DND-41 (cell line): ENCODE results near the gene ZNF23.

ENCODE experiments used
- ATAC-seq: fragments of 200-7000 bp; cut with Tn5 transposase; 3 replicates; pipeline ENCODE4 v1.9.1; 2021; ENCODE audit warnings: low read depth; ENCODE audit not compliant: insufficient read depth
- DNase-seq: peaks from one replicate; pipeline ENCODE4 v3.0.0-alpha.2; 2020
- H2AFZ ChIP-seq: 2 replicates; pipeline ENCODE4 v1.6.0; 2012; ENCODE audit warnings: low read depth, low read length
- H3K27ac ChIP-seq: 2 replicates; pipeline ENCODE4 v1.5.1; 2012; ENCODE audit warnings: low read length, inconsistent platforms
- H3K27me3 ChIP-seq: fragments of 200-600 bp; sonication (generic); 2 replicates; pipeline ENCODE4 v1.6.0; 2012; ENCODE audit warnings: low read length, mild to moderate bottlenecking, inconsistent platforms; ENCODE audit not compliant: insufficient read depth, poor library complexity
- H3K36me3 ChIP-seq: 2 replicates; pipeline ENCODE4 v1.5.1; 2012; ENCODE audit warnings: low read length, inconsistent platforms; ENCODE audit not compliant: insufficient read depth
- H3K4me1 ChIP-seq: 2 replicates; pipeline ENCODE4 v1.5.1; 2012; ENCODE audit warnings: mild to moderate bottlenecking, low read length; ENCODE audit not compliant: insufficient read depth
- H3K4me2 ChIP-seq: 2 replicates; pipeline ENCODE4 v1.6.0; 2012; ENCODE audit warnings: mild to moderate bottlenecking, moderate library complexity, low read length, inconsistent platforms; ENCODE audit not compliant: insufficient read depth
- H3K4me3 ChIP-seq, 2 experiments: fragments of 200-600 bp in 1 of 2; shearing (Covaris generic) in 1 of 2; 2 replicates each; pipeline ENCODE4 v1.5.1; 2012 to 2016; ENCODE audit warnings: inconsistent platforms in 2 of 2, low read length in 2 of 2, mild to moderate bottlenecking in 2 of 2, low read depth in 1 of 2, moderate library complexity in 1 of 2
- H3K79me2 ChIP-seq: 2 replicates; pipeline ENCODE4 v1.6.0; 2012; ENCODE audit warnings: low read length, inconsistent platforms; ENCODE audit not compliant: insufficient read depth
- H3K9ac ChIP-seq: 2 replicates; pipeline ENCODE4 v1.6.0; 2012; ENCODE audit warnings: low read depth, mild to moderate bottlenecking, inconsistent platforms, low read length, moderate library complexity
- H3K9me3 ChIP-seq: 2 replicates; pipeline ENCODE4 v1.5.1; 2012; ENCODE audit warnings: low read length, moderate library complexity, mild to moderate bottlenecking, inconsistent platforms; ENCODE audit not compliant: insufficient read depth, severe bottlenecking
- H4K20me1 ChIP-seq: 2 replicates; pipeline ENCODE4 v1.6.0; 2012; ENCODE audit warnings: low read length; ENCODE audit not compliant: insufficient read depth
- EZH2 ChIP-seq: IDR thresholded peaks from 3 replicates; pipeline ENCODE4 v1.6.1; 2012; ENCODE audit warnings: borderline replicate concordance, low read depth, mild to moderate bottlenecking, moderate library complexity, low read length, inconsistent platforms; ENCODE audit not compliant: severe bottlenecking
- TF ChIP-seq, protein P1 (sequence below): IDR thresholded peaks from 2 replicates; pipeline ENCODE4 v1.5.1; 2012; ENCODE audit warnings: borderline replicate concordance, low read length, moderate library complexity, mild to moderate bottlenecking; ENCODE audit not compliant: poor library complexity, severe bottlenecking; ENCODE audit errors: extremely low read depth

The ZNF23 gene

DNA sequence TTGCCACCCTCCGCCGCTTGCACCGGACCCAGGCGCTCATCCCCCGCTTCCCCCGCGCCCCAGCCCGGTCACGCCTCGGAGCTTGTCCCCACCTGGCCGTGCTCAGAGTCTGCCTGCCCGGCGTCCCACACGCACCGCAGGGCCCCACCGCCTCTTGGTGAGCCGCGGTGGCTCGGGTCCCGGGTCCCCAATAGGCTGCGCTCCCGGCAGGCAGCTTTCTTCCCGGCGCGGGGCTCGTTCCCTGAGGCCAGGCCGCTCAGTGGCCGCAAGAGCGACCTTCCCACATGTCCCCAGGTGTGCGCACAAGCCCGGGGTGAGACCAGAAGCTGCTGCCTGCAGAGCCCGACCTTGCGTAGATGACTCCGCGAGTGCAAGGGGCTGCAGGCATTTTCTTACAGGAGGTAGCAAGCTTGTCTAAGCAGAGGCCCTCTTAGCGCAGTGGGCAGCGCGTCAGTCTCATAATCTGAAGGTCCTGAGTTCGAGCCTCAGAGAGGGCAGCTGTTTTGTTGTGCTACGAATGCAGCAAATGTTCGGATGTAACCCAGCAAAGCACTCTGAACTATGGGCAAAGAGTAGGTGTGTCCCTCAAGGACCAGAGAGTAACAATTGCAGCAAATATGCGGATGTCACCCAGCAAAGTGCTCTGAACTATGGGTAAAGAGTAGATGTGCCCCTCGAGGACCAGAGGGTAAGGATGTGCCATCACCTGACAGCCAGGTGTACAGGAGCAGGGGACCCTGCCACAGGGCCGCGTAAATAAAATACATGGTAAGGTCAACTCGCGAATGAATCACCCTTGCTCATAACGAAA, 35.8 kb downstream of the ZNF23 start:
- H3K4me3 ChIP-seq: no peak overlapping the region
- H3K9ac ChIP-seq: no peak overlapping the region
- TF ChIP-seq EZH2: no peak
- TF ChIP-seq, protein P1, sequence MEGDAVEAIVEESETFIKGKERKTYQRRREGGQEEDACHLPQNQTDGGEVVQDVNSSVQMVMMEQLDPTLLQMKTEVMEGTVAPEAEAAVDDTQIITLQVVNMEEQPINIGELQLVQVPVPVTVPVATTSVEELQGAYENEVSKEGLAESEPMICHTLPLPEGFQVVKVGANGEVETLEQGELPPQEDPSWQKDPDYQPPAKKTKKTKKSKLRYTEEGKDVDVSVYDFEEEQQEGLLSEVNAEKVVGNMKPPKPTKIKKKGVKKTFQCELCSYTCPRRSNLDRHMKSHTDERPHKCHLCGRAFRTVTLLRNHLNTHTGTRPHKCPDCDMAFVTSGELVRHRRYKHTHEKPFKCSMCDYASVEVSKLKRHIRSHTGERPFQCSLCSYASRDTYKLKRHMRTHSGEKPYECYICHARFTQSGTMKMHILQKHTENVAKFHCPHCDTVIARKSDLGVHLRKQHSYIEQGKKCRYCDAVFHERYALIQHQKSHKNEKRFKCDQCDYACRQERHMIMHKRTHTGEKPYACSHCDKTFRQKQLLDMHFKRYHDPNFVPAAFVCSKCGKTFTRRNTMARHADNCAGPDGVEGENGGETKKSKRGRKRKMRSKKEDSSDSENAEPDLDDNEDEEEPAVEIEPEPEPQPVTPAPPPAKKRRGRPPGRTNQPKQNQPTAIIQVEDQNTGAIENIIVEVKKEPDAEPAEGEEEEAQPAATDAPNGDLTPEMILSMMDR: no peak
- no peaks in the 10 kb centered on the region for H4K20me1 ChIP-seq
- H3K4me2 ChIP-seq: no peak overlapping the region
- H3K4me1 ChIP-seq: no peaks in the 10 kb centered on the region
- H3K36me3 ChIP-seq: no peaks in the 10 kb centered on the region
- no peak for DNase-seq
- no peaks in the 10 kb centered on the region for H3K79me2 ChIP-seq
- no peak for ATAC-seq
- H2AFZ ChIP-seq: no peak overlapping the region
- H3K9me3 ChIP-seq: no peaks in the 10 kb centered on the region
- no peak overlapping the region for H3K27ac ChIP-seq
- H3K27me3 ChIP-seq: no peaks in the 10 kb centered on the region

DNA sequence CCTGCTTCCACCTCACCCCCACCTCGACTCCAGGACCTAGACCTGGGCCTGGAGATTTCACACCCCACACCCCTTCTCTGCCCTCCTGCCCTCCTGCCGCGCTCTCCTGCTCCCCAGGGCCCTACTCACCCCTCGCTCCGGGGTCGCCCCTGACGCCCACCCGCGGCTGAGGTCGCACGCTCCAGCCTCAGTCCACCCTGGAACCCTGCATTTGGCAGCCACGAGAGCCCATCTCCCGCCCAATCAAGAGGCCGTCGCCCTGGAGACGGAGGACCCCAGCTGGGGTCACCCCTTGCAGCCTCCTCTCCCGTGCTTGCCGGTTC, 36.3 kb downstream of the ZNF23 start:
- DNase-seq: no peak
- no peak for ATAC-seq
- Histone ChIP-seq H3K9ac (no peak overlapping the region), H4K20me1 (no peaks in the 10 kb centered on the region), H3K79me2 (no peaks in the 10 kb centered on the region), H3K27ac (no peak overlapping the region), H3K4me3 (no peak overlapping the region), H3K4me1 (no peaks in the 10 kb centered on the region), H3K4me2 (no peak overlapping the region), H2AFZ (no peak overlapping the region), H3K9me3 (no peaks in the 10 kb centered on the region), H3K27me3 (no peaks in the 10 kb centered on the region), H3K36me3 (no peaks in the 10 kb centered on the region)
- no peak for TF ChIP-seq EZH2
- TF ChIP-seq, protein P1: no peak

DNA sequence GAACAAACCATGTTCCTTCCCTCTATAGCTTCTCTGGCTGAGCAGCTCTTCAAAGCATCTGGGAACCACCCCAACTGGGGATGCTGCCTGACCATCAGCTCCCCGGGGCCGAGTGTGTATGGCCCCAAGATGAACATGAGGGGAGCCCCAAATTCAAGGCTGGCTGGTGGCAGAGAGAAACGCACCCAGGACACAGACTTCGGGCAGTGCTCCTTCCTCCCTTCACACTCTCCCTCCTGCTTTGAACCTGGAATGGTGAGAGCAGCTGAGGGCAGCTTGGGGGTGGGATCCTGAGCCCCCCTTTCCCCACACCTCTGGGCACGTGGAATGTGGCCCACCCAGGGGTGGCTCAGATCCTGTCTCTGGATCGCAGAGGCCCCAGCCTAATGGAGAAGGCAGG, 37.4 kb downstream of the ZNF23 start:
- Histone ChIP-seq H3K79me2 (no peaks in the 10 kb centered on the region), H2AFZ (no peak overlapping the region), H3K27ac (no peak overlapping the region), H3K36me3 (no peaks in the 10 kb centered on the region), H3K4me2 (no peak overlapping the region), H3K27me3 (no peaks in the 10 kb centered on the region), H3K4me3 (no peak overlapping the region), H3K9ac (no peak overlapping the region), H3K9me3 (no peaks in the 10 kb centered on the region), H3K4me1 (no peaks in the 10 kb centered on the region), H4K20me1 (no peaks in the 10 kb centered on the region)
- DNase-seq: no peak
- no peak for ATAC-seq
- TF ChIP-seq EZH2: no peak
- TF ChIP-seq, protein P1: no peak

DNA sequence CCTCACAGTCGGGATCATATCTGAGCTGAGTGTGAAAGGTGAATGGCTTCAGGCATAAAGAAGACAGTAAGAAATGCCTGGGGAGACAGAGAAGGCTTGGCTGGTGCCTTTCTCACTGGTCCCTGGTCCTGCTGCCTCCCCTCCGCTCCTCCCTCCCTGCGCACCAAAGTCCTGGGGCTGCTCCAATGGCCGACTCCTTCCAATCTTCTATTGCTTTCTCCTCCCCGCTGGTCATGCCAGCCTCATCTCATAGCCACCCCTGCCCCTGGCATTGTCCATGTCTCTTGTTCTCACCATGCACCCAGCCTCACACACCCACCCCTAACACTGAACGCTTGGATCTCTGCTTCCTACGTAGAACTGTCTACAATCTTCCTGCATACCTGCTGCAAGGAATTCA, 38.2 kb downstream of the ZNF23 start:
- Histone ChIP-seq H3K4me1 (no peaks in the 10 kb centered on the region), H3K36me3 (no peaks in the 10 kb centered on the region), H3K4me3 (no peak overlapping the region), H3K79me2 (no peaks in the 10 kb centered on the region), H3K27ac (no peak overlapping the region), H3K27me3 (no peaks in the 10 kb centered on the region), H3K4me2 (no peak overlapping the region), H3K9me3 (no peaks in the 10 kb centered on the region), H2AFZ (no peak overlapping the region), H4K20me1 (no peaks in the 10 kb centered on the region), H3K9ac (no peak overlapping the region)
- DNase-seq: no peak
- TF ChIP-seq, protein P1: no peak
- TF ChIP-seq EZH2: no peak
- ATAC-seq: no peak
